Measurements from ENCODE around the gene PRAME.

- TF ChIP-seq ZNF174 (tag by site-specific recombination; IDR thresholded peaks at IDR 0.05): no peak
- TF ChIP-seq CTCF (tag by site-specific recombination; IDR thresholded peaks at IDR 0.05): no peak
- TF ChIP-seq ZBTB8A (tag by site-specific recombination; IDR thresholded peaks at IDR 0.05): no peak
- TF ChIP-seq ZNF423 (tag by site-specific recombination; IDR thresholded peaks at IDR 0.05): no peak
Measured at GRCh38 chr22:22546490-22546889, 12.6 kb downstream of the PRAME start.
